MM.1S (cell line): Measurements from ENCODE around the gene TPRN.

Experiments
- DNase-seq: peaks from one replicate; pipeline ENCODE4 v3.0.0-alpha.2; 2015
- H2AFZ ChIP-seq: fragments of 300-600 bp; sonication (generic); 2 replicates; pipeline ENCODE4 v1.6.0; 2016; ENCODE audit warnings: antibody characterized with exemption, low read length
- H3F3A ChIP-seq: fragments of 300-600 bp; sonication (generic); 2 replicates; pipeline ENCODE4 v1.6.1; 2016; ENCODE audit warnings: mild to moderate bottlenecking, antibody characterized with exemption, low read length, moderate library complexity, mixed read lengths; ENCODE audit not compliant: insufficient read depth
- H3K27ac ChIP-seq: fragments of 300-600 bp; sonication (generic); 2 replicates; pipeline ENCODE4 v1.5.1; 2016; ENCODE audit warnings: mild to moderate bottlenecking, low read length
- H3K27me3 ChIP-seq: fragments of 300-600 bp; sonication (generic); replicated peaks from 2 replicates; pipeline ENCODE4 v1.6.0; 2016; ENCODE audit warnings: low read length; ENCODE audit not compliant: insufficient read depth
- H3K36me3 ChIP-seq: fragments of 300-600 bp; sonication (generic); replicated peaks from 2 replicates; pipeline ENCODE4 v1.6.1; 2016; ENCODE audit warnings: mild to moderate bottlenecking, low read length, mixed read lengths; ENCODE audit not compliant: insufficient read depth
- H3K4me1 ChIP-seq: fragments of 300-600 bp; sonication (generic); 2 replicates; pipeline ENCODE4 v1.6.1; 2016; ENCODE audit warnings: low read length, mixed read lengths
- H3K4me2 ChIP-seq: fragments of 300-600 bp; sonication (generic); 2 replicates; pipeline ENCODE4 v1.6.0; 2016; ENCODE audit warnings: low read depth, low read length
- H3K4me3 ChIP-seq: fragments of 300-600 bp; sonication (generic); 2 replicates; pipeline ENCODE4 v1.5.1; 2016; ENCODE audit warnings: low read length, mixed read lengths
- H3K79me2 ChIP-seq: fragments of 300-600 bp; sonication (generic); 2 replicates; pipeline ENCODE4 v1.6.1; 2016; ENCODE audit warnings: mixed run types, low read length, mixed read lengths
- H3K9ac ChIP-seq: fragments of 300-600 bp; sonication (generic); 2 replicates; pipeline ENCODE4 v1.6.1; 2016; ENCODE audit warnings: low read length, mixed read lengths
- H3K9me2 ChIP-seq: fragments of 300-600 bp; sonication (generic); replicated peaks from 2 replicates; pipeline ENCODE4 v1.6.1; 2016; ENCODE audit warnings: mild to moderate bottlenecking, low read length, mixed read lengths; ENCODE audit not compliant: insufficient read depth
- H3K9me3 ChIP-seq: fragments of 300-600 bp; sonication (generic); replicated peaks from 2 replicates; pipeline ENCODE4 v1.6.1; 2016; ENCODE audit warnings: mild to moderate bottlenecking, low read length, mixed read lengths; ENCODE audit not compliant: insufficient read depth
- H4K20me1 ChIP-seq: fragments of 300-600 bp; sonication (generic); 2 replicates; pipeline ENCODE4 v1.6.1; 2016; ENCODE audit warnings: mild to moderate bottlenecking, low read length, moderate library complexity, mixed read lengths; ENCODE audit not compliant: insufficient read depth
- CTCF ChIP-seq: fragments of 300-600 bp; sonication (generic); IDR thresholded peaks from 2 replicates; pipeline ENCODE4 v1.5.1; 2016; ENCODE audit warnings: antibody characterized with exemption, low read length, mixed read lengths
- EZH2 ChIP-seq: fragments of 300-600 bp; sonication (generic); optimal IDR thresholded peaks from 2 replicates; pipeline ENCODE3; 2017; ENCODE audit warnings: low read depth, mild to moderate bottlenecking, antibody characterized with exemption, low read length, mixed read lengths
- EZH2phosphoT487 ChIP-seq: fragments of 300-600 bp; sonication (generic); IDR thresholded peaks from 2 replicates; pipeline ENCODE4 v1.6.1; 2018; ENCODE audit warnings: antibody characterized with exemption, low read length

Gene TPRN

GRCh38 chr9:137213160-137214060 is 12.9 kb upstream of the TPRN start:
- no peak overlapping the region for H3K27ac ChIP-seq
- H3K9me3 ChIP-seq: no peaks in the 10 kb centered on the region
- H3K4me3 ChIP-seq: no peak overlapping the region
- no peak overlapping the region for H2AFZ ChIP-seq
- no peak for DNase-seq
- no peaks in the 10 kb centered on the region for H3K27me3 ChIP-seq
- no peaks in the 10 kb centered on the region for H3K9me2 ChIP-seq
- no peaks in the 10 kb centered on the region for H4K20me1 ChIP-seq
- TF ChIP-seq CTCF (no peak), EZH2phosphoT487 (no peak), EZH2 (no peak)
- H3K4me1 ChIP-seq: no peaks in the 10 kb centered on the region
- H3K4me2 ChIP-seq: no peak overlapping the region
- no peaks in the 10 kb centered on the region for H3K79me2 ChIP-seq
- no peaks in the 10 kb centered on the region for H3K36me3 ChIP-seq
- H3F3A ChIP-seq: no peaks in the 10 kb centered on the region
- H3K9ac ChIP-seq: no peak overlapping the region

- no peak for TF ChIP-seq EZH2
- no peak for TF ChIP-seq EZH2phosphoT487
- no peak for TF ChIP-seq CTCF
- Histone ChIP-seq H3K4me1 (no peaks in the 10 kb centered on the region), H3K9me2 (no peaks in the 10 kb centered on the region), H3K4me3 (no peak overlapping the region), H2AFZ (no peak overlapping the region), H3F3A (no peaks in the 10 kb centered on the region), H3K36me3 (no peaks in the 10 kb centered on the region), H3K9ac (no peak overlapping the region), H3K9me3 (no peaks in the 10 kb centered on the region), H3K79me2 (peaks cover 1% of the 10 kb centered on the region; the same call in 1 of the 2 replicates), H3K27me3 (no peaks in the 10 kb centered on the region), H3K4me2 (no peak overlapping the region), H4K20me1 (no peaks in the 10 kb centered on the region), H3K27ac (no peak overlapping the region)
- DNase-seq: no peak
Observed at GRCh38 chr9:137212520-137212919, 12.0 kb upstream of the TPRN start.

- Histone ChIP-seq H3K9ac (no peak overlapping the region), H2AFZ (no peak overlapping the region), H3F3A (no peaks in the 10 kb centered on the region), H3K79me2 (peaks cover 11% of the 10 kb centered on the region), H3K4me3 (no peak overlapping the region), H3K36me3 (no peaks in the 10 kb centered on the region), H4K20me1 (no peaks in the 10 kb centered on the region), H3K9me2 (no peaks in the 10 kb centered on the region), H3K27ac (no peak overlapping the region), H3K27me3 (no peaks in the 10 kb centered on the region), H3K9me3 (no peaks in the 10 kb centered on the region), H3K4me2 (no peak overlapping the region), H3K4me1 (peaks cover 5% of the 10 kb centered on the region)
- no peak for DNase-seq
- TF ChIP-seq CTCF (no peak), EZH2 (no peak), EZH2phosphoT487 (no peak)
Observed at GRCh38 chr9:137211532-137211931, 11.0 kb upstream of the TPRN start.
